Ovary (tissue), 3 donors: ENCODE data around the gene PALD1.

Experiments used
- POLR2A ChIP-seq: fragments of 450-650 bp; IDR thresholded peaks from one replicate; pipeline ENCODE4 v1.6.1; 2017; ENCODE audit warnings: antibody characterized with exemption, mild to moderate bottlenecking, moderate library complexity
- TF ChIP-seq, protein P1 (sequence below), 3 donors: fragments of 450-650 bp in 2 of 3; fragments of 200-600 bp in 1 of 3; IDR thresholded peaks; one replicate each; pipeline versions ENCODE4 v1.5.1 to v1.8.0; 2016 to 2022; ENCODE audit warnings: antibody characterized with exemption in 3 of 3, mild to moderate bottlenecking in 1 of 3
- donor health status: DM: no; HTN: no; CAD: no.

DNA sequence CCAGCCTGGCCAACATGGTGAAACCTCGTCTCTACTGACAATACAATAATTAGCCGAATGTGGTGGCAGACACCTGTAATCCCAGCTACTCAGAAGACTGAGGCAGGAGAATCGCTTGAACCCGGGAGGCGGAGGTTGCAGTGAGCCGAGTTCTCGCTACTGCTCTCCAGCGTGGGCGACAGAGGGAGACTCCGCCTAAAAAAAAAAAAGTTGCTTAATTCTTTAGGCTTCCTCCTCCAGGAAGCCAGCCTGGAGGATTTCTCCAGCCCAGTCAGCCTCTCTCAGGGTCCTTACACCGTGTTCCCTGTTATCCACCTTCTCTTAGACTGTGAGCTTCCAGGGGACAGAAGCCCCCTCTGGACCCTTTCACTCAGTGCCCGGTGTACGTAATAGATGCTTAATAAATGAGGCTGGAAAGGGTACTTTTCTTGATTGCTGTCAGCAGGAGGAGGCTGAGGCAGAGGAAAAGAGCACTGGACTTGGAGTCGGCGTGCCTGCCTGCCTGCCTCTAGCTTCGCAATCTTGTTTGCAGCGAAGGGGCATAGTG, 20.7 kb upstream of the PALD1 start:
- TF ChIP-seq, protein P1, sequence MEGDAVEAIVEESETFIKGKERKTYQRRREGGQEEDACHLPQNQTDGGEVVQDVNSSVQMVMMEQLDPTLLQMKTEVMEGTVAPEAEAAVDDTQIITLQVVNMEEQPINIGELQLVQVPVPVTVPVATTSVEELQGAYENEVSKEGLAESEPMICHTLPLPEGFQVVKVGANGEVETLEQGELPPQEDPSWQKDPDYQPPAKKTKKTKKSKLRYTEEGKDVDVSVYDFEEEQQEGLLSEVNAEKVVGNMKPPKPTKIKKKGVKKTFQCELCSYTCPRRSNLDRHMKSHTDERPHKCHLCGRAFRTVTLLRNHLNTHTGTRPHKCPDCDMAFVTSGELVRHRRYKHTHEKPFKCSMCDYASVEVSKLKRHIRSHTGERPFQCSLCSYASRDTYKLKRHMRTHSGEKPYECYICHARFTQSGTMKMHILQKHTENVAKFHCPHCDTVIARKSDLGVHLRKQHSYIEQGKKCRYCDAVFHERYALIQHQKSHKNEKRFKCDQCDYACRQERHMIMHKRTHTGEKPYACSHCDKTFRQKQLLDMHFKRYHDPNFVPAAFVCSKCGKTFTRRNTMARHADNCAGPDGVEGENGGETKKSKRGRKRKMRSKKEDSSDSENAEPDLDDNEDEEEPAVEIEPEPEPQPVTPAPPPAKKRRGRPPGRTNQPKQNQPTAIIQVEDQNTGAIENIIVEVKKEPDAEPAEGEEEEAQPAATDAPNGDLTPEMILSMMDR (IDR thresholded peaks at IDR 0.05) = no peak
- no peak for TF ChIP-seq POLR2A
